Astrocyte (in vitro differentiated cells and primary cell): ENCODE results near the gene SNRNP27. TPM values are rescaled to one million over a fixed set of nuclear protein-coding genes. Genes with fewer than 3 reads are reported as not detected.

Source experiments
- DNase-seq: peaks from one replicate; pipeline ENCODE4 v3.0.0-alpha.2; 2010; ENCODE audit warnings: low read depth
- FAIRE-seq: peaks from 2 replicates; lab custom pipeline; 2011; peaks lifted over from hg19 to GRCh38; lab: Jason Lieb, UNC
- H2AFZ ChIP-seq: 2 replicates; pipeline ENCODE4 v1.6.0; 2012; ENCODE audit warnings: low read depth, low read length, inconsistent platforms
- H3K27ac ChIP-seq: 2 replicates; pipeline ENCODE4 v1.5.1; 2011; ENCODE audit warnings: low read depth, low read length, inconsistent platforms
- H3K27me3 ChIP-seq: 2 replicates; pipeline ENCODE4 v1.6.0; 2011; ENCODE audit warnings: low read length, inconsistent platforms; ENCODE audit not compliant: insufficient read depth
- H3K36me3 ChIP-seq: 2 replicates; pipeline ENCODE4 v1.5.1; 2011; ENCODE audit warnings: low read length, inconsistent platforms; ENCODE audit not compliant: insufficient read depth
- H3K4me1 ChIP-seq: 2 replicates; pipeline ENCODE4 v1.5.1; 2011; ENCODE audit warnings: low read length, inconsistent platforms; ENCODE audit not compliant: insufficient read depth
- H3K4me2 ChIP-seq: 2 replicates; pipeline ENCODE4 v1.6.0; 2012; ENCODE audit warnings: low read length, inconsistent platforms
- H3K4me3 ChIP-seq: 2 replicates; pipeline ENCODE4 v1.5.1; 2011; ENCODE audit warnings: low read depth, mild to moderate bottlenecking, low read length, inconsistent platforms; ENCODE audit not compliant: insufficient read depth
- H3K79me2 ChIP-seq: 2 replicates; pipeline ENCODE4 v1.6.0; 2012; ENCODE audit warnings: mild to moderate bottlenecking, low read length, inconsistent platforms; ENCODE audit not compliant: insufficient read depth
- H3K9ac ChIP-seq: 2 replicates; pipeline ENCODE4 v1.6.0; 2012; ENCODE audit warnings: mild to moderate bottlenecking, low read length, inconsistent platforms
- H3K9me3 ChIP-seq: 2 replicates; pipeline ENCODE4 v1.5.1; 2012; ENCODE audit warnings: low read depth, mild to moderate bottlenecking, low read length, inconsistent platforms; ENCODE audit not compliant: insufficient read depth
- H4K20me1 ChIP-seq: 2 replicates; pipeline ENCODE4 v1.6.0; 2012; ENCODE audit warnings: low read length, inconsistent platforms; ENCODE audit not compliant: insufficient read depth
- H3K27ac Mint-ChIP-seq: one replicate; pipeline ENCODE4 v1.8.0; 2021; ENCODE audit warnings: mild to moderate bottlenecking, mixed read lengths; ENCODE audit not compliant: unreplicated experiment
- H3K27me3 Mint-ChIP-seq: one replicate; pipeline ENCODE4 v1.8.0; 2021; ENCODE audit warnings: low read depth, mixed read lengths; ENCODE audit not compliant: unreplicated experiment
- H3K36me3 Mint-ChIP-seq: one replicate; pipeline ENCODE4 v1.8.0; 2021; ENCODE audit warnings: low read depth, mixed read lengths; ENCODE audit not compliant: unreplicated experiment
- H3K4me1 Mint-ChIP-seq: one replicate; pipeline ENCODE4 v1.8.0; 2021; ENCODE audit warnings: low read depth, mixed read lengths; ENCODE audit not compliant: unreplicated experiment
- H3K4me3 Mint-ChIP-seq: one replicate; pipeline ENCODE4 v1.8.0; 2021; ENCODE audit warnings: mild to moderate bottlenecking, moderate library complexity, mixed read lengths; ENCODE audit not compliant: unreplicated experiment
- H3K9me3 Mint-ChIP-seq: one replicate; pipeline ENCODE4 v1.8.0; 2021; ENCODE audit warnings: mild to moderate bottlenecking, mixed read lengths; ENCODE audit not compliant: unreplicated experiment
- CTCF ChIP-seq: IDR thresholded peaks from 2 replicates; pipeline ENCODE4 v1.5.1; 2011; ENCODE audit warnings: low read depth, mild to moderate bottlenecking, inconsistent platforms, low read length, moderate library complexity; ENCODE audit not compliant: insufficient read depth
- EZH2 ChIP-seq: IDR thresholded peaks from 2 replicates; pipeline ENCODE4 v1.6.1; 2012; ENCODE audit warnings: mild to moderate bottlenecking, low read length, inconsistent platforms; ENCODE audit not compliant: insufficient read depth
- total RNA-seq: library from RNA; stranded (reverse); gene quantifications from 2 replicates; pipeline ENCODE4 v1.2.1, GENCODE V29; 2021

The SNRNP27 gene
- total RNA-seq, 1 donor from 2014 or later: 67.7 TPM

- no peaks in the 10 kb centered on the region for H3K27me3 Mint-ChIP-seq
- H3K36me3 Mint-ChIP-seq: peaks cover 11% of the 10 kb centered on the region
- H3K9me3 Mint-ChIP-seq: no peaks in the 10 kb centered on the region
- no peaks in the 10 kb centered on the region for H3K27me3 ChIP-seq
- no peak overlapping the region for H3K4me3 Mint-ChIP-seq
- H3K27ac Mint-ChIP-seq: no peak overlapping the region
- no peak overlapping the region for H3K4me2 ChIP-seq
- peaks cover 6% of the 10 kb centered on the region for H3K36me3 ChIP-seq
- no peak overlapping the region for H3K4me3 ChIP-seq
- H3K79me2 ChIP-seq: no peaks in the 10 kb centered on the region
- no peak for FAIRE-seq
- H3K27ac ChIP-seq: no peak overlapping the region
- TF ChIP-seq CTCF: no peak
- no peak for TF ChIP-seq EZH2
- H2AFZ ChIP-seq: no peak overlapping the region
- no peak overlapping the region for H3K9ac ChIP-seq
- H3K9me3 ChIP-seq: no peaks in the 10 kb centered on the region
- H4K20me1 ChIP-seq: no peaks in the 10 kb centered on the region
- DNase-seq: no peak
- H3K4me1 Mint-ChIP-seq: no peaks in the 10 kb centered on the region
- no peaks in the 10 kb centered on the region for H3K4me1 ChIP-seq
Observed at GRCh38 chr2:69848186-69848790, 45.5 kb upstream of the SNRNP27 start.

DNA sequence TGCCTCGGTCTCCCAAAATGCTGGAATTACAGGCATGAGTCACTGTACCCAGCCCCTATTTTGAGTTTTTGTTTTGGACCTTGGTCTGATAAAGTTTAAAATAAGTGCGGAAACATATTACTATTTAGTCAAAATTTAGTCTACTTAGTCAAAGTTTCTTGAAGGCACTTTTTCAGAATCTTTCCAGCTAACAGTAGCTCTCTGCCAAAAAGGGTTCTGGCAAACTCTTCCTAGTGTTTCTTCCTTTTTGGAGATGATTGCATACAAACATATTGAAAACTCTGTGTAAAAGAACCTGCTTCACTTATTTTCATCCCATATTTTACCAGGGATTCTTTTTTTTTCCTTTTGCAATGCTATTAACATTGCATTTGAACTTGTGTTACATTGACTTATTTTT lies 35.5 kb upstream of the SNRNP27 start:
- Histone ChIP-seq H3K36me3 (no peaks in the 10 kb centered on the region), H3K79me2 (no peaks in the 10 kb centered on the region), H3K27ac (no peak overlapping the region), H4K20me1 (no peaks in the 10 kb centered on the region), H3K27me3 (no peaks in the 10 kb centered on the region), H3K4me1 (no peaks in the 10 kb centered on the region), H3K4me3 (no peak overlapping the region), H2AFZ (no peak overlapping the region), H3K9me3 (no peaks in the 10 kb centered on the region), H3K4me2 (no peak overlapping the region), H3K9ac (no peak overlapping the region)
- H3K4me1 Mint-ChIP-seq: no peaks in the 10 kb centered on the region
- no peak for DNase-seq
- no peaks in the 10 kb centered on the region for H3K9me3 Mint-ChIP-seq
- H3K4me3 Mint-ChIP-seq: no peak overlapping the region
- H3K27me3 Mint-ChIP-seq: no peaks in the 10 kb centered on the region
- no peak overlapping the region for H3K27ac Mint-ChIP-seq
- TF ChIP-seq CTCF (no peak), EZH2 (no peak)
- H3K36me3 Mint-ChIP-seq: peaks cover 1% of the 10 kb centered on the region
- no peak for FAIRE-seq

- H3K4me3 Mint-ChIP-seq: no peak overlapping the region
- H3K27me3 Mint-ChIP-seq: no peaks in the 10 kb centered on the region
- H3K36me3 Mint-ChIP-seq: peaks cover 7% of the 10 kb centered on the region
- no peak overlapping the region for H3K27ac Mint-ChIP-seq
- no peaks in the 10 kb centered on the region for H3K4me1 ChIP-seq
- H3K27me3 ChIP-seq: no peaks in the 10 kb centered on the region
- H3K9ac ChIP-seq: no peak overlapping the region
- H3K27ac ChIP-seq: no peak overlapping the region
- TF ChIP-seq EZH2 (no peak), CTCF (no peak)
- no peak overlapping the region for H3K4me2 ChIP-seq
- H3K9me3 Mint-ChIP-seq: no peaks in the 10 kb centered on the region
- DNase-seq (no peak), FAIRE-seq (no peak)
- no peaks in the 10 kb centered on the region for H3K9me3 ChIP-seq
- H2AFZ ChIP-seq: no peak overlapping the region
- H4K20me1 ChIP-seq: no peaks in the 10 kb centered on the region
- H3K36me3 ChIP-seq: peaks cover 12% of the 10 kb centered on the region
- H3K4me1 Mint-ChIP-seq: no peaks in the 10 kb centered on the region
- H3K79me2 ChIP-seq: no peaks in the 10 kb centered on the region
- no peak overlapping the region for H3K4me3 ChIP-seq
Observed at GRCh38 chr2:69863298-69863697, 30.5 kb upstream of the SNRNP27 start.
